GM19035 (cell line): Measurements from ENCODE around the gene ZNF782.
"Not testable (repeated sequence)": the region's sequence is repeated elsewhere in the genome, so short reads cannot be mapped to it uniquely, and the experiment has no call there.

Source experiments
- ATAC-seq: cut with Tn5 transposase; IDR thresholded peaks from one replicate; pipeline ENCODE4 v1.9.1; 2021; ENCODE audit not compliant: unreplicated experiment

The ZNF782 gene

GRCh38 chr9:96854651-96855273 lies 448 bp upstream of the ZNF782 start:
- ATAC-seq = no peak

GRCh38 chr9:96852676-96853075 lies 1.6 kb downstream of the ZNF782 start:
- no peak for ATAC-seq

- no peak for ATAC-seq
Observed at GRCh38 chr9:96844040-96844439, 10.3 kb downstream of the ZNF782 start.

GRCh38 chr9:96818533-96818932 lies 35.8 kb downstream of the ZNF782 start:
- ATAC-seq = no peak

GRCh38 chr9:96817973-96818372 lies 36.3 kb downstream of the ZNF782 start:
- ATAC-seq = no peak

- ATAC-seq = no peak
Observed at GRCh38 chr9:96813607-96814006, 40.7 kb downstream of the ZNF782 start.

GRCh38 chr9:96798959-96799358 lies 55.4 kb downstream of the ZNF782 start:
- not testable (repeated sequence) for ATAC-seq

GRCh38 chr9:96784021-96784420 lies 70.3 kb downstream of the ZNF782 start:
- no peak for ATAC-seq

GRCh38 chr9:96782235-96782634 lies 72.1 kb downstream of the ZNF782 start:
- ATAC-seq = no peak

GRCh38 chr9:96781552-96781951 lies 72.8 kb downstream of the ZNF782 start:
- ATAC-seq = no peak

- ATAC-seq = no peak
Observed at GRCh38 chr9:96779089-96779488, 75.2 kb downstream of the ZNF782 start.

- peak; percentile 37 for ATAC-seq
Observed at GRCh38 chr9:96777426-96777864, 76.9 kb downstream of the ZNF782 start.

- ATAC-seq = no peak
Observed at GRCh38 chr9:96771124-96771523, 83.2 kb downstream of the ZNF782 start.

GRCh38 chr9:96769989-96770388 lies 84.3 kb downstream of the ZNF782 start:
- no peak for ATAC-seq
